ENCODE data around the gene NAPEPLD. TPM values are rescaled to one million over a fixed set of nuclear protein-coding genes. Genes with fewer than 3 reads are reported as not detected.

The NAPEPLD gene
- total RNA-seq, 1 experiment from 2014 or later = 7.5 TPM

DNA sequence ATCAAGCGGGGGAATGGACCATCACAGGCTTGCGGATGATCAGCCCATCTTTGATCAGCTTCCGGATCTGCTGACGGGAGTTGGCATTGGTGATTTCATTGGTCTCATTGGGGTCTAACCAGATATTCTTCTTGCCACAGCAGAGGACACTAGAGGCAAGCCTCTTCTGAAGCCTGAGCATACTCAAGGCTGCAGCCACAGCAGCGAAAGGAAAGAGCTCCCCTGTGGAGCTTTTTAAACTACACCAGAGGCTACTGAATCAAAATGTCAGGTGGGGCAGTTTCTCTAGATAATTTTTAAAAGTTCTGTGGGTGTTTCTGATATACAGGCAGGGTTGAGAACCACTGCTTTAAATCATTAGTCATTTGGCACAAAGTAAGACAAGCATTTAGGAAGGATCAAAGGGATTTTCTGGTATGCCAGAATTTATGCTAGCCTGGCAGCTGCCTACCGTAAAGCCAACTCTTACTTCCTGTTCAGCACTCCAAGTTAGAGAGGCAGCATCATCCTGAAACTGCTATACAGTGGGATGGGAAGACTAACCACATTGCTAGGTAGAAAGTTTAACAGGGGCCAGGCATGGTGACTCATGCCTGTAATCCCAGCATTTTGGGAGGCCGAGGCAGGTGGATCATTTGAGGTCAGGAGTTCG is 7.0 kb downstream of the NAPEPLD start:
- DNase-seq (ENCODE audit: low spot score) (no peak), ATAC-seq (peak; percentile 65)
- Mint-ChIP-seq H3K9me3 (no peaks in the 10 kb centered on the region), H3K27ac (no peak overlapping the region), H3K4me1 (peaks cover 20% of the 10 kb centered on the region), H3K27me3 (ENCODE audit: low read depth) (no peaks in the 10 kb centered on the region; the same call in 1 of the 2 replicates), H3K4me3 (no peak overlapping the region), H3K36me3 (no peaks in the 10 kb centered on the region)
- ChIA-PET POLR2A (interaction anchor here (1.4 kb wide), 1 partner anchor 66 kb away, joined by 3 read pairs; no protein-coding TSS in a partner anchor), CTCF (interaction anchor here (1.0 kb wide), 1 partner anchor 80 kb away, joined by 7 read pairs; no protein-coding TSS in a partner anchor)
- TF ChIP-seq TCF7 (CRISPR knock-in tag; IDR thresholded peaks at IDR 0.05; ENCODE audit: low read depth) = no peak
- no peak for TF ChIP-seq ZNF671 (CRISPR knock-in tag; IDR thresholded peaks at IDR 0.05)
- TF ChIP-seq, protein P1, sequence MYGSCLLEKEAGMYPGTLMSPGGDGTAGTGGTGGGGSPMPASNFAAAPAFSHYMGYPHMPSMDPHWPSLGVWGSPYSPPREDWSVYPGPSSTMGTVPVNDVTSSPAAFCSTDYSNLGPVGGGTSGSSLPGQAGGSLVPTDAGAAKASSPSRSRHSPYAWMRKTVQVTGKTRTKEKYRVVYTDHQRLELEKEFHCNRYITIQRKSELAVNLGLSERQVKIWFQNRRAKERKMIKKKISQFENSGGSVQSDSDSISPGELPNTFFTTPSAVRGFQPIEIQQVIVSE (CRISPR knock-in tag; IDR thresholded peaks at IDR 0.05; ENCODE audit: borderline replicate concordance) = no peak
- no peak for TF ChIP-seq PRRX2 (CRISPR knock-in tag; IDR thresholded peaks at IDR 0.05)
- TF ChIP-seq, protein P2, sequence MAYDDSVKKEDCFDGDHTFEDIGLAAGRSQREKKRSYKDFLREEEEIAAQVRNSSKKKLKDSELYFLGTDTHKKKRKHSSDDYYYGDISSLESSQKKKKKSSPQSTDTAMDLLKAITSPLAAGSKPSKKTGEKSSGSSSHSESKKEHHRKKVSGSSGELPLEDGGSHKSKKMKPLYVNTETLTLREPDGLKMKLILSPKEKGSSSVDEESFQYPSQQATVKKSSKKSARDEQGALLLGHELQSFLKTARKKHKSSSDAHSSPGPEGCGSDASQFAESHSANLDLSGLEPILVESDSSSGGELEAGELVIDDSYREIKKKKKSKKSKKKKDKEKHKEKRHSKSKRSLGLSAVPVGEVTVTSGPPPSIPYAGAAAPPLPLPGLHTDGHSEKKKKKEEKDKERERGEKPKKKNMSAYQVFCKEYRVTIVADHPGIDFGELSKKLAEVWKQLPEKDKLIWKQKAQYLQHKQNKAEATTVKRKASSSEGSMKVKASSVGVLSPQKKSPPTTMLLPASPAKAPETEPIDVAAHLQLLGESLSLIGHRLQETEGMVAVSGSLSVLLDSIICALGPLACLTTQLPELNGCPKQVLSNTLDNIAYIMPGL (CRISPR knock-in tag; IDR thresholded peaks at IDR 0.05) = no peak
- no peak for TF ChIP-seq GABPB1 (CRISPR knock-in tag; IDR thresholded peaks at IDR 0.05)
- no peak for TF ChIP-seq ZNF423 (CRISPR knock-in tag; IDR thresholded peaks at IDR 0.05)
- TF ChIP-seq, protein P3, sequence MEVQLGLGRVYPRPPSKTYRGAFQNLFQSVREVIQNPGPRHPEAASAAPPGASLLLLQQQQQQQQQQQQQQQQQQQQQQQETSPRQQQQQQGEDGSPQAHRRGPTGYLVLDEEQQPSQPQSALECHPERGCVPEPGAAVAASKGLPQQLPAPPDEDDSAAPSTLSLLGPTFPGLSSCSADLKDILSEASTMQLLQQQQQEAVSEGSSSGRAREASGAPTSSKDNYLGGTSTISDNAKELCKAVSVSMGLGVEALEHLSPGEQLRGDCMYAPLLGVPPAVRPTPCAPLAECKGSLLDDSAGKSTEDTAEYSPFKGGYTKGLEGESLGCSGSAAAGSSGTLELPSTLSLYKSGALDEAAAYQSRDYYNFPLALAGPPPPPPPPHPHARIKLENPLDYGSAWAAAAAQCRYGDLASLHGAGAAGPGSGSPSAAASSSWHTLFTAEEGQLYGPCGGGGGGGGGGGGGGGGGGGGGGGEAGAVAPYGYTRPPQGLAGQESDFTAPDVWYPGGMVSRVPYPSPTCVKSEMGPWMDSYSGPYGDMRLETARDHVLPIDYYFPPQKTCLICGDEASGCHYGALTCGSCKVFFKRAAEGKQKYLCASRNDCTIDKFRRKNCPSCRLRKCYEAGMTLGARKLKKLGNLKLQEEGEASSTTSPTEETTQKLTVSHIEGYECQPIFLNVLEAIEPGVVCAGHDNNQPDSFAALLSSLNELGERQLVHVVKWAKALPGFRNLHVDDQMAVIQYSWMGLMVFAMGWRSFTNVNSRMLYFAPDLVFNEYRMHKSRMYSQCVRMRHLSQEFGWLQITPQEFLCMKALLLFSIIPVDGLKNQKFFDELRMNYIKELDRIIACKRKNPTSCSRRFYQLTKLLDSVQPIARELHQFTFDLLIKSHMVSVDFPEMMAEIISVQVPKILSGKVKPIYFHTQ (CRISPR knock-in tag; IDR thresholded peaks at IDR 0.05) = no peak
- TF ChIP-seq, protein P4, sequence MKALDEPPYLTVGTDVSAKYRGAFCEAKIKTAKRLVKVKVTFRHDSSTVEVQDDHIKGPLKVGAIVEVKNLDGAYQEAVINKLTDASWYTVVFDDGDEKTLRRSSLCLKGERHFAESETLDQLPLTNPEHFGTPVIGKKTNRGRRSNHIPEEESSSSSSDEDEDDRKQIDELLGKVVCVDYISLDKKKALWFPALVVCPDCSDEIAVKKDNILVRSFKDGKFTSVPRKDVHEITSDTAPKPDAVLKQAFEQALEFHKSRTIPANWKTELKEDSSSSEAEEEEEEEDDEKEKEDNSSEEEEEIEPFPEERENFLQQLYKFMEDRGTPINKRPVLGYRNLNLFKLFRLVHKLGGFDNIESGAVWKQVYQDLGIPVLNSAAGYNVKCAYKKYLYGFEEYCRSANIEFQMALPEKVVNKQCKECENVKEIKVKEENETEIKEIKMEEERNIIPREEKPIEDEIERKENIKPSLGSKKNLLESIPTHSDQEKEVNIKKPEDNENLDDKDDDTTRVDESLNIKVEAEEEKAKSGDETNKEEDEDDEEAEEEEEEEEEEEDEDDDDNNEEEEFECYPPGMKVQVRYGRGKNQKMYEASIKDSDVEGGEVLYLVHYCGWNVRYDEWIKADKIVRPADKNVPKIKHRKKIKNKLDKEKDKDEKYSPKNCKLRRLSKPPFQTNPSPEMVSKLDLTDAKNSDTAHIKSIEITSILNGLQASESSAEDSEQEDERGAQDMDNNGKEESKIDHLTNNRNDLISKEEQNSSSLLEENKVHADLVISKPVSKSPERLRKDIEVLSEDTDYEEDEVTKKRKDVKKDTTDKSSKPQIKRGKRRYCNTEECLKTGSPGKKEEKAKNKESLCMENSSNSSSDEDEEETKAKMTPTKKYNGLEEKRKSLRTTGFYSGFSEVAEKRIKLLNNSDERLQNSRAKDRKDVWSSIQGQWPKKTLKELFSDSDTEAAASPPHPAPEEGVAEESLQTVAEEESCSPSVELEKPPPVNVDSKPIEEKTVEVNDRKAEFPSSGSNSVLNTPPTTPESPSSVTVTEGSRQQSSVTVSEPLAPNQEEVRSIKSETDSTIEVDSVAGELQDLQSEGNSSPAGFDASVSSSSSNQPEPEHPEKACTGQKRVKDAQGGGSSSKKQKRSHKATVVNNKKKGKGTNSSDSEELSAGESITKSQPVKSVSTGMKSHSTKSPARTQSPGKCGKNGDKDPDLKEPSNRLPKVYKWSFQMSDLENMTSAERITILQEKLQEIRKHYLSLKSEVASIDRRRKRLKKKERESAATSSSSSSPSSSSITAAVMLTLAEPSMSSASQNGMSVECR (CRISPR knock-in tag; IDR thresholded peaks at IDR 0.05; ENCODE audit: borderline replicate concordance) = no peak
- TF ChIP-seq, protein P5, sequence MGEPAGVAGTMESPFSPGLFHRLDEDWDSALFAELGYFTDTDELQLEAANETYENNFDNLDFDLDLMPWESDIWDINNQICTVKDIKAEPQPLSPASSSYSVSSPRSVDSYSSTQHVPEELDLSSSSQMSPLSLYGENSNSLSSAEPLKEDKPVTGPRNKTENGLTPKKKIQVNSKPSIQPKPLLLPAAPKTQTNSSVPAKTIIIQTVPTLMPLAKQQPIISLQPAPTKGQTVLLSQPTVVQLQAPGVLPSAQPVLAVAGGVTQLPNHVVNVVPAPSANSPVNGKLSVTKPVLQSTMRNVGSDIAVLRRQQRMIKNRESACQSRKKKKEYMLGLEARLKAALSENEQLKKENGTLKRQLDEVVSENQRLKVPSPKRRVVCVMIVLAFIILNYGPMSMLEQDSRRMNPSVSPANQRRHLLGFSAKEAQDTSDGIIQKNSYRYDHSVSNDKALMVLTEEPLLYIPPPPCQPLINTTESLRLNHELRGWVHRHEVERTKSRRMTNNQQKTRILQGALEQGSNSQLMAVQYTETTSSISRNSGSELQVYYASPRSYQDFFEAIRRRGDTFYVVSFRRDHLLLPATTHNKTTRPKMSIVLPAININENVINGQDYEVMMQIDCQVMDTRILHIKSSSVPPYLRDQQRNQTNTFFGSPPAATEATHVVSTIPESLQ (CRISPR knock-in tag; IDR thresholded peaks at IDR 0.05) = no peak
- no peak for TF ChIP-seq FOXP1 (CRISPR knock-in tag; IDR thresholded peaks at IDR 0.05; ENCODE audit: borderline replicate concordance)
- no peak for TF ChIP-seq MYBL2 (CRISPR knock-in tag; IDR thresholded peaks at IDR 0.05)
- TF ChIP-seq RORB (CRISPR knock-in tag; IDR thresholded peaks at IDR 0.05) = no peak
